ENCODE results near the gene TMEM205. TPM values are rescaled to one million over a fixed set of nuclear protein-coding genes. Genes with fewer than 3 reads are reported as not detected.

TMEM205 gene
- total and polyA plus RNA-seq, 2 of the 8 experiments (the other 6 are each of a cell fraction or from before 2014, with no cell fraction given): 73.5 to 423 TPM

GRCh38 chr19:11337080-11337479, 9.0 kb downstream of the TMEM205 start:
- no peak overlapping the region for H4K5ac ChIP-seq (ENCODE audit: insufficient read length, low read depth, low read length)
- H2BK120ac ChIP-seq (replicated peaks; ENCODE audit: low read depth, low read length): no peak overlapping the region
- H2BK15ac ChIP-seq (ENCODE audit: low read length): no peak overlapping the region
- no peak overlapping the region for H3K14ac ChIP-seq (ENCODE audit: insufficient read length)
- H3K27ac ChIP-seq (ENCODE audit: low read depth, low read length): no peak overlapping the region
- POLR2A ChIA-PET (ENCODE audit: partially characterized antibody): interaction anchor here (1.2 to 1.5 kb wide), 3 partner anchors 10 to 75 kb away, joined by 3 to 4 read pairs (median 4); partner anchors contain the start of gene DOCK6
- H3K27me3 ChIP-seq (replicated peaks in 1 of 4; ENCODE audit: control insufficient read depth in 3 of 4, extremely low read depth in 1 of 4, insufficient read depth in 3 of 4, low read length in 3 of 4): no peaks in the 10 kb centered on the region; a peak in 2 of 7 replicates
- no peak overlapping the region for H2BK12ac ChIP-seq (ENCODE audit: low read depth, low read length)
- no peak overlapping the region for H4K91ac ChIP-seq (replicated peaks; ENCODE audit: insufficient read length, low read length)
- no peak overlapping the region for H2AFZ ChIP-seq (ENCODE audit: low read length)
- no peak overlapping the region for H2AK5ac ChIP-seq (ENCODE audit: low read depth, low read length)
- DNase-seq (ENCODE audit: low read depth in 1 of 2, low spot score in 2 of 2) (no peak), FAIRE-seq (no peak)
- H3K79me1 ChIP-seq (ENCODE audit: low read depth, low read length): no peaks in the 10 kb centered on the region
- CTCF ChIA-PET (ENCODE audit: partially characterized antibody): interaction anchor here (1.4 kb wide), 1 partner anchor 32 kb away, joined by 3 read pairs; no protein-coding TSS in a partner anchor
- no peak overlapping the region for H3K4me2 ChIP-seq (ENCODE audit: insufficient read depth in 1 of 2, low read depth in 2 of 2, low read length in 2 of 2)
- no peaks in the 10 kb centered on the region for H3K79me2 ChIP-seq (ENCODE audit: control insufficient read depth in 1 of 2, insufficient read depth in 2 of 2, low read length in 2 of 2)
- H3K36me3 ChIP-seq (ENCODE audit: control insufficient read depth in 2 of 4, insufficient read depth in 4 of 4, low read length in 3 of 4): peaks cover 0 to 9% (median 2%) of the 10 kb centered on the region in 4 experiments; a peak in 3 of 8 replicates
- H2BK5ac ChIP-seq (ENCODE audit: low read depth, low read length): no peak overlapping the region
- H3K18ac ChIP-seq (ENCODE audit: extremely low read depth, low read length): no peak overlapping the region
- no peak overlapping the region for H3K56ac ChIP-seq (replicated peaks; ENCODE audit: insufficient read length, low read depth, low read length)
- H4K20me1 ChIP-seq (replicated peaks in 1 of 2; ENCODE audit: control insufficient read depth in 1 of 2, insufficient read depth in 2 of 2, low read length in 2 of 2): peaks cover 2 to 5% of the 10 kb centered on the region in 2 experiments
- H3K4me1 ChIP-seq (replicated peaks in 1 of 4; ENCODE audit: control insufficient read depth in 3 of 4, insufficient read depth in 4 of 4, low read length in 3 of 4): peaks cover 0 to 4% (median 1%) of the 10 kb centered on the region in 4 experiments; a peak in 4 of 7 replicates
- H3K23me2 ChIP-seq (ENCODE audit: low read depth, low read length): peaks cover 11% of the 10 kb centered on the region; the same call in 1 of the 2 replicates
- H3K9me3 ChIP-seq (ENCODE audit: insufficient read depth in 2 of 2, low read depth in 1 of 2, low read length in 1 of 2): no peaks in the 10 kb centered on the region
- no peak overlapping the region for H3K23ac ChIP-seq (ENCODE audit: insufficient read length)
- WGBS, 2 experiments (ENCODE audit: extremely low coverage in 1 of 2, insufficient coverage in 1 of 2, insufficient read length in 1 of 2, insufficient replicate concordance in 2 of 2, low coverage in 1 of 2, low lambda C conversion rate in 2 of 2, missing lambda C conversion rate in 1 of 2): 90% methylated on average over 13 of the region's 14 CpGs; no CpG with 5 or more reads in 1 of the 2 experiments
- H3K9ac ChIP-seq (replicated peaks in 1 of 4; ENCODE audit: extremely low read depth in 1 of 4, low read depth in 3 of 4, low read length in 3 of 4): no peak overlapping the region
- H4K8ac ChIP-seq (ENCODE audit: extremely low read depth, insufficient read depth, low read length): no peak overlapping the region
- H2BK20ac ChIP-seq (ENCODE audit: low read length): no peak overlapping the region
- no peak overlapping the region for H3K4me3 ChIP-seq (ENCODE audit: extremely low read depth in 1 of 4, insufficient read depth in 2 of 4, low read depth in 3 of 4, low read length in 4 of 4)
- no peak overlapping the region for H3K4ac ChIP-seq (replicated peaks; ENCODE audit: insufficient read length, low read depth, low read length)
